Cerebellar cortex (tissue), 1 donor: ENCODE results near the gene ANKIB1.
A peak's percentile ranks its signal among the peaks of the same experiment; 100 is the strongest.
"Not testable (repeated sequence)": the region's sequence is repeated elsewhere in the genome, so short reads cannot be mapped to it uniquely, and the experiment has no call there.

Source experiments
- DNase-seq: peaks from one replicate; pipeline ENCODE4 v3.0.0-alpha.2; 2015; ENCODE audit warnings: low spot score

The ANKIB1 gene

GRCh38 chr7:92332782-92333181, 87.0 kb downstream of the ANKIB1 start:
- DNase-seq, result no peak

GRCh38 chr7:92333866-92334265, 88.1 kb downstream of the ANKIB1 start:
- no peak for DNase-seq

- no peak for DNase-seq
These were observed 89.8 kb downstream of the ANKIB1 start for GRCh38 chr7:92335574-92335973.

GRCh38 chr7:92336662-92337340, 91.0 kb downstream of the ANKIB1 start:
- no peak for DNase-seq

- no peak for DNase-seq
These were observed 94.2 kb downstream of the ANKIB1 start for GRCh38 chr7:92340016-92340415.

- no peak for DNase-seq
These were observed 97.9 kb downstream of the ANKIB1 start for GRCh38 chr7:92343714-92344113.

- DNase-seq, result no peak
These were observed 106.2 kb downstream of the ANKIB1 start for GRCh38 chr7:92352009-92352408.

GRCh38 chr7:92354214-92354613, 108.4 kb downstream of the ANKIB1 start:
- no peak for DNase-seq

- no peak for DNase-seq
These were observed 110.6 kb downstream of the ANKIB1 start for GRCh38 chr7:92356406-92356805.

GRCh38 chr7:92357260-92357659, 111.5 kb downstream of the ANKIB1 start:
- DNase-seq, result no peak

- not testable (repeated sequence) for DNase-seq
These were observed 113.4 kb downstream of the ANKIB1 start for GRCh38 chr7:92359179-92359578.

- no peak for DNase-seq
These were observed 114.0 kb downstream of the ANKIB1 start for GRCh38 chr7:92359801-92360200.

GRCh38 chr7:92360387-92360786, 114.6 kb downstream of the ANKIB1 start:
- DNase-seq, result no peak

- no peak for DNase-seq
These were observed 116.4 kb downstream of the ANKIB1 start for GRCh38 chr7:92362131-92362530.

GRCh38 chr7:92366730-92367129, 121.0 kb downstream of the ANKIB1 start:
- DNase-seq, result no peak

GRCh38 chr7:92368741-92369140, 123.0 kb downstream of the ANKIB1 start:
- no peak for DNase-seq

- no peak for DNase-seq
These were observed 129.2 kb downstream of the ANKIB1 start for GRCh38 chr7:92375013-92375412.

- no peak for DNase-seq
These were observed 145.3 kb downstream of the ANKIB1 start for GRCh38 chr7:92391071-92391470.

- DNase-seq, result no peak
These were observed 151.8 kb downstream of the ANKIB1 start for GRCh38 chr7:92397542-92397941.

- DNase-seq, result no peak
These were observed 154.2 kb downstream of the ANKIB1 start for GRCh38 chr7:92400013-92400412.

GRCh38 chr7:92402920-92403759, 157.4 kb downstream of the ANKIB1 start:
- DNase-seq, result peak; percentile 40

- DNase-seq, result no peak
These were observed 157.9 kb downstream of the ANKIB1 start for GRCh38 chr7:92403760-92404074.

- DNase-seq, result peak; percentile 14
These were observed 158.4 kb downstream of the ANKIB1 start for GRCh38 chr7:92404170-92404614.

GRCh38 chr7:92409357-92409756, 163.6 kb downstream of the ANKIB1 start:
- DNase-seq, result no peak
